GM18507 (cell line): ENCODE data around the gene CDON.

ENCODE experiments used
- DNase-seq: peaks from one replicate; pipeline ENCODE4 v3.0.0; 2011; ENCODE audit warnings: low read depth; ENCODE audit not compliant: insufficient read length; ENCODE audit errors: extremely low spot score
- FAIRE-seq: peaks from 2 replicates; lab custom pipeline; 2011; peaks lifted over from hg19 to GRCh38; lab: Jason Lieb, UNC

The CDON gene

DNA sequence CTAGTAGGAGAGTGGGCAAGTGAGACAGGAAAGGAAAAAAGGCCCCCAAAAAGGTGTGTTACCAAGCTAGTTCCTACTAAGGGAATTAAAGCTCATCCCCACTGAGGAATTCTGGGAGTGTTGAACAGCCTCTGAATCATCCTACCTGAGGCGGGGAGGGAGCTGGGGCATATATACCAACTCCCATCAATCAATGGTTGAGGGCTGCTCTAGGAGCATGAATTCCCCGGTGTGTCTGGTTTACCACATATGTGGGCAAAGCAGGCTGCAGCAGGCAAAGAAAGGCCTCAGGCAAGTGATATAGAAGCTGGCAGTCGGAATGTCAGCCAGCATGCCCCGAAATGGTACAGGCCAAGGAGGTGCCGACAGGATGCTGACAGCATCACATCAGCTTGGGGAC lies 23.6 kb upstream of the CDON start:
- no peak for FAIRE-seq

DNA sequence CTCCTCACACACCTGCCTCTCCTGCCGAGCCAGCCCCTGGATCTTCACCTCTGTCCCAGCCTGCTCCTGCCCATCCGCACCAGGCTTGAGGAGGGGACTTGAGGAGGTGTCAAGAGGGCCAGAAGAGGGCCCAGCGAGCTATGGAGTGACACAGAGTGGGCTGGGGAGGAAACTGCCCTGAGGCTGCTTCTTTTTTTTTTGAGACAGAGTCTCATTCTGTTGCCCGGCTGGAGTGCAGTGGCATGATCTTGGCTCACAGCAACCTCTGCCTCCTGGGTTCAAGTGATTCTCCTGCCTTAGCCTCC lies 21.9 kb upstream of the CDON start:
- FAIRE-seq (no peak), DNase-seq (no peak)

More for the DNA sequence above, 23.6 kb upstream of the CDON start:
- DNase-seq, result no peak

DNA sequence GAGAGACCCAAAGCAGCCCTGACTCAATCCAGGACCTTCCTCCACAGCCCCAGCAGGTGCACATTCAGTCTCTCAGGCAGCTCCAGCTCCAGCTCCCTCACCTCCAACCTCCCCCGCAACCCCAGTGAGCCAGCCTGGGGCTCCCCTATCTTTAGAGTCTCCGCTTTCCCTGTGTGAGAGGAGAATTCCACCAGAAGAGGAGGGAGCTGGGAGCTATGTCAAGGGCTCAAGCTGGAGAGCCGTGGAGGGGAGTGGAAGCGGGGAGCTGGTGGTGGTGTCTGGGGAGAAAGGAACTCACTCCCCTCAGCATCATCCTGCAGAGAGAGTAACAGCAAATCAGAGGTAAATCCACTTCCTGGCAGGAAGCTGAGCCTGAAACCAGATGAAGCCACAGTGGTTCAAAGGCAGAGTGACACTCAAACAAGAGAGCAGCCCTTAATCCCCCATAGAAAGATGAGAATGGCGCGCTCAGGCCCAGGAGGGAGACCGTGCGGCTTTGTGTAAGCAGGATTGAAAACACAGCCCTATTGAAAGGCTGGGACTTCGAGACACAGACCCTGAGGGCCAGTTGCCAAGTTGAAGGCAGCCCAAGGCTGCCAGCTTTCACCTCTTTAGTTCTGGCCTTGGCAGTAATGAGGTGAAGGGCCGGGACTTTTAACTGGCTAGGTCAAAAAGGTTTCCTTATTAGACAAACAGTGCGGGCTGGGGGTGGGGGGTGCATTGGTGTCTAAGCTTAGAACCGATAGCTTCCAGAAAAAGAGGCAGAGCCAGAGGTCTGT lies 21.4 kb upstream of the CDON start:
- FAIRE-seq, result no peak
- DNase-seq, result no peak

DNA sequence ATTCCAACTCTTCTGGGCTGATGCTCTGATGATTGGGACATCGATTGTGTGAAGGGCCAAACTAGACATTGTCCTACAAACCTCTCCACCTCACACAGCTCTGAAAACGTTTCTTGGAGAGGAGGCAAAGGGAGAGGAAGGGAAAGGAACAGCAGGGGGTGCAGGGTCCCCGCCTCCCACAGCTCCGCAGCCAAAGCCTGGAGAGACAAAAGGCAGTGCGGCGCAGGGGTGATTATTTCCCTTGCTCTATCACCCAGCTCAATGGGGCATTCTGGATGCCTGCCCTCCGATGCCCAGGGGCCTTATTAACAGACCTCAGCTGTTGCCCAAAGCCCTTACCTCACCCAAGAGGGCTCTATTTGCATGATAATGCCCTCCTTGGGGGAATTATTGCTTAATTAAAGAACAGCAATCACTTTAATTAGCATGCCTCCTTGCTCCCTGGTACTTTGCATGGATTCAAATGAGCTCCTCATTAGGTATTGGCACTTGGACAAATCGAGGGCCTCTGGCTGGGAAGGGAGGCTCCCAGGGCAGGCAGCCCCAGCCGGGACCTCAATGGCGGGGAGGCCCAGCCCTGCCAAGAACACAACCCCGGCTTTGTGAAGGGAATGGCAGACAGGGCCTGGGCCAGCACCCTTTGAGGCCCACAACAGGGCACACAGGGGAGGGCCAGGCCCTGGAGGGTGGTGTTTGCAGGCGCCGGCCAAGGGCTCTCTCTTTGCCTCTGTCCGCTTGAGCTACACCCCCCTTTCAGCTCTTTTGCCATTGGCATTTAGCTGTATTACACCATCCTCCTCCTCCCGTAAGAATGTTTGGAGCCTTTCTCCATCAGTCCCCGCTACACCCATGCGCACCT lies 19.8 kb upstream of the CDON start:
- DNase-seq, result no peak

DNA sequence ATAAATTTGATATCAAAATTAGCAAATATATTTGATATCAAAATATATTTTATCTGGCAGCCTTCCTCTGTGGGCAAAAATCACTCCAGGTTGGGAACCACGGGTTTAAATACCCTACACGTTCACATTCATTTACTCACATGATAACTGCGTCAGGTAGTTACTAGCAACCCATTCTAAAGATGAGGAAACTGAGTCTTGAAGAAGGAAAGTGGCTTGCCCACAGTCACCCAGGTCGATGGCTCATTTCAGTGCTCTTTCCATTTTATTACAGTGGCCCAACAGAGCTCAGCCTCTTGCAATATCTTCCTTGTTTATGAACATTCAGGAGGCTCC lies 19.2 kb upstream of the CDON start:
- FAIRE-seq, result no peak

More for the DNA sequence above, 19.8 kb upstream of the CDON start:
- no peak for FAIRE-seq

DNA sequence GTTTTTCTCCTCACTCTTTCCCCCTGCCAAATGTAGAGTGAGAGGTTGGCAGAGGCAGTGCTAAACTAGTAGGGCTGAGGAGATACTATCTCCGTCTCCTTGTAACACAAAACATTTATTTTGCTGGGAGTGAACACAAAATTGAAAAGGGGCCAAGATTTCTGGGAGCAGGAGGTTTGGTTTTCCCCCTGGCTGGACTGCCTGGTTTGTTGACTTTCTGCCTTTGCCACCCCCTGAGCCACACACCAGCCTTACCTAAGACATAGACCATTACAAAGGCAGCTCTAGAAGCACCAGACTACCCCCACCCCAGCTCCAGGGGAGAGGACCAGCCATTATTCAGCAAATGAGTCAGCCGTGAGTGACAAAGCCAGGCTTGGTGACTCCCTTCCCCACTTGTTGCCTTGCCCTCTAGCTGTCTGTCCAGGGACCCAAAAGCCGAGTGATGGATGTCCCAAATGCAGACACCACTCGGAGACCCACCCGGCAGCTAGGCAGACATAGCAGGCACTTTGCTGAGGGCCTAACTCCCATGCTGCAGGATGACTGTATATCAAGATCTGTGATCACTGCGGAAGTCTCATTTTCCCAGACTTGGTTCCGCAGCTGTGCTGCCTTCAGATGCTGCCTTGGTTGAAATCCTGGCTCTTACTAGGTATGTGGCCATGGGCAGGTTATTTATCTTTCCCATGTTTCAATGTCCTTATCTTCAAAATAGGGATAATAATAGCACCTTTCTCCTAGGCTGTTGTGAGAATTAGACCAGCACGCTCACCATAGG lies 17.7 kb upstream of the CDON start:
- FAIRE-seq (no peak), DNase-seq (no peak)

More for the DNA sequence above, 19.2 kb upstream of the CDON start:
- no peak for DNase-seq

DNA sequence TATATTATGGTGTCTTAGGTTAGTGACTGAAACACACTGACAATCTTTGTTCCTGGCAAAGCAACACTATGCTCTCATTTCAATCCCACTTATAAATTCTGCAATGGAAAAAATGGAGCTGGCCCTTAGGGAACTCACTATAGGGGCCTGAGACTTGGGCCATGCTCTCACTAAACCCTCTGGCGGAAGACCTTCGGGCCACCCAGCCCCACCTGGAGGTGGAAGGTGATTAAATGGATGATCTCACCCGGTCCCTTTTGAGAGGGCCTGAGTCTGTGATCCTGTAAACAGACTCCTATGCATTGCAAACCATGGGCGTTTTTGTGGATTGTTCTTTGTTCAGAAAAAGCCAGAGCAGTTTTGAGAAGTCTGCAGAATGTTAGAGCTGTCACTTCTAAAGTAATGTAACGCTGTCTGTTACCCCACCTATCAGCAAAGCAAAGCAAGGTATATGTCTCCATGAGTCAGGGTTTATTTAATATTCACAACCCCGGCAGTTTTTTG lies 17.0 kb upstream of the CDON start:
- FAIRE-seq (no peak), DNase-seq (no peak)

DNA sequence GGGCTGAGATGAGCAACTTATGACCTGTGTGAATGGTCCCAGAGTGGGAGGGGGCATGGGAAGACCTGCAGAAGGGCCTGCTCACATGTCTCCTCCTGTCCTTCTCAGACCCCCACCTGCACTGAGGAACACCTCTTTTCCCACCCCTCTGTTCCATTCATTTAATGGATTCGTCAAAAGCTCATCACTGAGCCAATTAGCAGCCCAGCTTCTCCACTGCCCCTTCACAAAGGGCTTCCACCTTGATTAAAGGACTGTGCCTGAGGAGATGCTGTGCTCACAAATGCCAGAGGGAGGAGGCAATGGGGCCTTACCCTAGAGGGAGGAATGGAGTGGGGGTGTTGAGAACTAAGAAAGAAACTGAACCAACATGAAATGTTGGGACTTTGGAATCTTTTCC lies 14.0 kb upstream of the CDON start:
- FAIRE-seq, result no peak
- DNase-seq, result no peak

DNA sequence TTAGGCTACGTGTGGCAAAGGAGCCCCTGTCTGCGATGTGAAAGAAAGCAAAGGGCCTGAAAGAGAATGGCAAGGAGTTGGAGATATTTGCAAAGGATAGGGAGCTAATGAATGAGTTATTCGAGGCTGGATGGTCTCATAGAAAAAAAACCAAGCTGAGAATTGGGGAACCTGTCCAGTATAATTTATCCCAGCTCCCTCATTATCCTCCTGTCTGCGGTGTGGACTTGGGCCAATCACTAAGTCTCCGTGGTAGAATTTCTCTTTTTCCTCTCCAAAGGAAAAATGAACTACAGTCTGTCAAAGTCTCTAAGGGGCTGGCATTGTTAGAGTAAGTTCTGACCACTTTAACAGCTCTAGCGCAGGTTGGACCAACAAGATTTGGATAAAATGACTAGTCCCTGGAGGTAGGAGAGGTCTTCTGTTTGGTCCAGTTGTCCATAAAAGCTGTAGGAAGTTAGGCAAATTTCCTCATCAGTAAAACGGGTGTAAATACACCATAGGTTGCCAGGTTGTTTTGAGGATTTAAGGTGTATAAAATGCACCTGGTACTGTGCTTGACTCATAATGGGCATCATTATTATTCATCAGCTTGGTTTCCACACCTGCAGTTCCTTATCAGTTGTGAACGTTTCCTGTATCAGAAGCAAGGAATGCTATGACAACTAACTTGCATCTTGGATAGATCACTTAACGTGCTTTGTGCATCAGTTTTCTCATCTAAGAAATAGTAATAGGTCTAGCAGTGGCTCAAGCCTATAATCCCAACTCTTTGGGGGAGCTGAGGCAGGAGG lies 10.3 kb upstream of the CDON start:
- FAIRE-seq (no peak), DNase-seq (no peak)

DNA sequence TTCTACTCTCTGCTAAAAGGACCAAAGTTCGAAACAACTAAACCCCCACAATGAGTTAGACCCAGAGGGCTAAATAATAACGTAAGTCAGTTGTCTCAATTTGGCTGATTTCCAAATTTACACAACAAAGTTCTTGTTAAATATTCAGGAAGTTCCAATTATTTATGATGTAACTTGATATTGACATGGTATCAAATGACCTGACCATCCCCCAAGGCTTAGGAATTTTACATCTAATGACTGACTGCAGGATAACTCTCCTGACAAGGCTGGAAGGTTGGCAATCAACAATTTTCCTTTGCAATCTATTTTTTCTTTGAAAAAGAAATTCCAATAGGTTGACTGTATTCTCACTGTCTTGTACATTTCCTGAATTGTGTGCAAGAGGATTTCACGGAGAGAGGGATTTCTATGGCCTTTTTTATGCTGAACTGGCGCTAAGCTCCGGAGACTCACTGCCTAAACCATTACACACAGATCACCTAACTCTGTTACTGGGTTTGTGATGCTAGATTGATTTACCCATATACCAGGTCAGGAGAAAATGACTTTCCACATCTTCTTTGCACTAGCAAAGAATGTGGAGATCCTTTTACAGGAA lies 9.6 kb upstream of the CDON start:
- DNase-seq (no peak), FAIRE-seq (no peak)

DNA sequence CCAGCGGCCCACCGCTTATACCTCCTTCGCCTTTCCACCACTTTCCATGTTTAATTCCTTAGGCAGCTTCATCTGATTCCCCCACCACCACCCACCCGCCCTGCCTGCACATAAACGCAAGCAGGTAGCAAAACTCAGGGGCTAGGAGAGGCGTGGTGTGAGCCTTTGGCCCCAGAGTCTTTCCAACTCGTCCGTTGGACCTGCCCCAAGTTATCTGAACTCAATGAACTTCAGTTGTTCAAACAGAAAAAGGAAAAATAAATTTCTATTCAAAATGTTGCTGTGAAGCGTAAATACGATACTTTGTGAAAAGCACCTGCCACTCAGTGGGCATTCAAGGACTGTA lies 814 bp upstream of the CDON start:
- no peak for DNase-seq
- FAIRE-seq, result no peak

DNA sequence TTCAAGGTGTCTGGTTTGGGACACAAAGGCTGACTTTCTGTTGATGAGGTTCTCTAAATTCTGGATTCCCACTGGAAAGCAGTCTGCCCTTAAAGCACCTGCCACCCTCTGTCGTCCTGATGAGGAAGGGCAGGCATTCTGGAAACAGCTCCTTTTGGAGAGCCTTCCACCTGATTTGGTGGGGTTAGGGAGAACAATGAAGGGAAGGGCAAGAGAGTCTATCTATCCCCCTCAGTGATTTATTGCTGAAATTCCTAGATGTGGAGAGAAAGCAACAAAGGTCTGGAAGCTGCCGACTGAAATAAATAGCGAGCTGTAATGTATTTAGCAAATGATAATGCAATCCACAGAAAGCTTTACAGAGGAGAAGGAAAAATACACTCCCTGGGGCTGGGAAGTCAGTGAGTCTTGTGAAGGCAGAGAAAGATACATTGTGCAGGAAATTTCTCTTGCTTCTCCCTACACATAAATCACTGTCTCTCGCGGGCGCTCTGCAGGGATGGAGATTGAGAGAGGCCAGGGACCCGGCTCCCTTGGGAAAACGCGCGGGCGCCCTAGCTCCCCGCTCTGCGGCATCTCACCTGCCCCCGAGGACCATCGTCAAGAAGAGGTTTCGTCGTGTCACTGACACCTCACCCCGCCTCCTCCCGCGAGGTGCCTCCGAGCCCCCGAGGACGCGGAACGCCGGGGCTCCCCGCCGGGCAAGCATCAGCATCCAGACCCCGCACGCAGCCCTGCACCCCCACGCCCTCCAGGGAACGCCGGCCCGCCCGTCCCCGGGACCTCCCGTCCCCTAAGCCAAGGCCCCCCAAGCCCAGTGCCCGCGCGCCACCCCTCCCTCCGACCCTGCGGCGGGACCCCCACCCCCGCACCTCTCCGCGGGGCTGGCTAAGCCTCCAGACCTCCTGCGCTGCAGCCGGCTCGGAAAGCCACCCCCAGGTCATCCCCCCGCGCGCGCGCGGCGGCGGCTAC lies 673 bp downstream of the CDON start:
- DNase-seq, result no peak
- no peak for FAIRE-seq

DNA sequence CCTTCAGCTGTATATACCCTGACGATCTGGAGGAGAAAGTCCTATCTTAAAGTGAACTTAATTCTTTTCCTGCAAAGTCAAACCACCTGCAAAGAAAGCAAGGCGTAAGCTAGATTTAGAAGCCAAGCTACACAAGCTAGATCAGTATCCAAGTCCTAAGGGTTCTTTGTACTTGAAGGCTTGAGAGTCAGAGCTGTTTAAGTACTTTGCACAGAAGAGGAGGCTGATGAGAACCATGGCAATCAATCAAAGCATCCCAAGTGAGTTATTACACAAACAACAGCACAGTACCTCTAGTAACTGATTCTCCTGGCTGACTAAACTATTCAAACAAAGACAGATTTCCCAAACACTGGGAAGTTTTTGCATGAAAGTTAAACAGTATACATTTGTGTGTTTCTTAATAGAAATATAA lies 1.9 kb downstream of the CDON start:
- FAIRE-seq, result no peak

DNA sequence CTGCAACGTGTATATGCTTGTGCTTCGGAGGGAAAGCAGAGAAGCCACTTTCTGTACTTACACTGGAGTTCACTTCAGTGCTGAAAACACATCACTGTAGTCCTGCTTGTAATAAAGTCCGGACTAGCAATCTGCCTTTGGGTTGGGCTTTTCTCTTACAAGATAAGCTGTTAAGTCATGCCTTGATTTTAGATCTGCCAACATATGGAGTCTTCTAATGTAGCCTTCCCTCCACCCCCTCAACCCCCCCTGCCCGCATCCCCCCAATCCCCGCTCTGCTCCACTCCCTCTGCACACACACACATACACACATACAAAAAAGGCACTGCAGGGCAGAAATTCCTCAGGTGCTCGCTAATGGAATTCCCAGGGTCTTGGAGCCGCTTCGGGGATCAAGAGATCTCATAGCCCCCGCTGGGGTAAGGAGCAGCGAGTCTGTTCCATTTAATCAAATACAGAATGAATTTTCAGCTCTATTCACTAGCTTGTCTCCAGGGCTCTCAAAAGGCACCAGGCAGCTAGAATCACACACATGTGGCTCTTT lies 3.4 kb downstream of the CDON start:
- FAIRE-seq (no peak), DNase-seq (no peak)

More for the DNA sequence above, 1.9 kb downstream of the CDON start:
- no peak for DNase-seq

DNA sequence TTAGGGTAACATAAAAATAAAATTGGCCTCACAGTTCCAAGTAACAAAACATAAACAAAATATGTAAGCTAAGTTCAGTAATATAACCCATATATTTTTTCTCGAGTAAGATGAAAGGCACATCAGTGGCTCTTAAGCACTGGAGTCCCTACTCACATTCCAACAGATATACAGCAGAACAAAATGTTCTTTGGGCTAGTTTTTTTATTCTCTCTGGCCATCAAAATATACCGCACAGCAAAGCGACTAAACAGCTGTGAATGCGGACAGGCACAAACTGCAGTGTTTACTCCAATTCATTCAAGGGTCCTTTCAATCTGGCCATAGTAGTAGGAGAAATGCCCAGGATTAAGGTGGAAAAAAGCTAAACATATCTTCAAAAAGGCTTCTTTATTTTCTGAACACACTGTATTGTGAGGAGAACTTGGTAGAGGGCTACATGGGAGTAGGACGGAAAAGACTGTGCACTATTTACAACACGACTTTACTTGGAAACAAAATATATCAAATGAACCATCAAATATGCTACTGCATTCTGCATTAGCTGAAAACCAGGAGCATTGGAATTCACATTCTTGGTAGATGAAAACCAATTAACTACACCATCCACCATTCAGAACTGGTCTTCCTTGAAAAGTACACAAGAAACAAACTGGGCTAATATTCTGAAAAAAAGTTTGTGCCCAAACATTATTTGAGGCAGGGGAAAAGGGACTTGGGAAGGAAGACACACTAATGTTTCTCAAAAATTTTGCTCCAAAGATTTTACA lies 4.4 kb downstream of the CDON start:
- DNase-seq (no peak), FAIRE-seq (no peak)

DNA sequence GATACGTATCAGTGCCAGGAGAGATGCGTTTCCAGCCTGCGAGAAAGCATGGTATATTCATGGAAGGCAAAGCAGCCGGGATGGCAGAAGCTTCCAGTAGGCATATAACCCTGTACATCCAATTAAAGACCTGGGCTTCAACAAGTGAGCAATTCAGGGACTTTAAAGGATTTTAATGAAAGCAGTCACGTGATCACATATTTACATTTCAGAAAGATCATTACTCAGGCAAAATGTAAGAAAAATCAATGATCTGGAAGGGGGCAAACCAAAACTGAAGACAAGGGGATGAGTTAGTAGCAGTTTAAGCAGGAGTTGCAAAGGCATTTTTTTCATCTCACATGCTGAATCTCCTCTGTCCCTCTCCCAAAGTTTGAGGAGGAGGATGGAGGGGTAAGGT lies 7.8 kb downstream of the CDON start:
- no peak for DNase-seq
- no peak for FAIRE-seq

DNA sequence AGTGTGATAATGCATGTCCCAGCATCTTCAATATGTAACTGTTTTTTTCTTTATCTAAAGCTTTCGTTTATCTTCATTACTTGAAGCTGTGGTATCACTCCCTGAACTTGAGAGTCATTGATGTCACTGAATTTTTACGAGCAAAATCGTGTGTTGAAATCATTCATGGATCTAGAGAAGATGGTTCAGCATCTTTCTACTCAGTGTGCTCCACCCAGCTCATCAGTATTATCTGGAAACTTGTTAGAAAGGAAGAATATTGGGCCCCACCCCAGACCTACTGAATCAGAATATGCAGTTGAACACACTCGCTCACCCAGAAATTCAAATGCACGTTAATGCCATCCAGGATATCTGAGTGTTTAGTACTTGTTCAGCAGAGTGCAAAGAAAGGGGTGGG lies 8.3 kb downstream of the CDON start:
- no peak for FAIRE-seq

More for the DNA sequence above, 8.3 kb downstream of the CDON start:
- no peak for DNase-seq
